PC-9 (cell line): ENCODE data around the gene WTIP. TPM values are rescaled to one million over a fixed set of nuclear protein-coding genes. Genes with fewer than 3 reads are reported as not detected.
"Not testable (repeated sequence)": the region's sequence is repeated elsewhere in the genome, so short reads cannot be mapped to it uniquely, and the experiment has no call there.

Experiments
- BruUV-seq: library from RNA; stranded (reverse); fragments of 400-500 nt; replicated peaks from 2 replicates; lab custom pipeline; 2021; lab: Mats Ljungman, UMichigan
- CTCF ChIA-PET: fragments of 300-600 bp; sonication (Branson Sonifier 250); formaldehyde crosslinking; loops from one replicate; lab custom pipeline; 2022; ENCODE audit warnings: antibody characterized with exemption; lab: Charles Lee
- POLR2A ChIA-PET: fragments of 300-600 bp; sonication (Branson Sonifier 250); formaldehyde crosslinking; loops from one replicate; lab custom pipeline; 2022; ENCODE audit warnings: antibody characterized with exemption; ENCODE audit not compliant: unreplicated experiment; lab: Charles Lee
- DNase-seq, 2 experiments: peaks; one replicate each; pipeline versions ENCODE4 v3.0.0 to v3.0.0-alpha.2; 2015 to 2022; ENCODE audit warnings: mixed read lengths in 1 of 2
- H2AFZ ChIP-seq: fragments of 200-600 bp; sonication (generic); 2 replicates; pipeline ENCODE4 v1.8.1; 2017; ENCODE audit warnings: antibody characterized with exemption
- H3F3A ChIP-seq: fragments of 200-600 bp; sonication (generic); 2 replicates; pipeline ENCODE4 v1.8.1; 2017; ENCODE audit warnings: antibody characterized with exemption, mild to moderate bottlenecking, low read depth; ENCODE audit not compliant: insufficient read depth
- H3K27ac ChIP-seq: fragments of 200-600 bp; sonication (generic); 2 replicates; pipeline ENCODE4 v1.6.1; 2016; ENCODE audit warnings: mixed run types
- H3K27me3 ChIP-seq: fragments of 200-600 bp; sonication (generic); 2 replicates; pipeline ENCODE4 v1.6.1; 2016; ENCODE audit warnings: low read depth, mixed run types; ENCODE audit not compliant: insufficient read depth
- H3K36me3 ChIP-seq: fragments of 200-600 bp; sonication (generic); 2 replicates; pipeline ENCODE4 v1.6.1; 2016; ENCODE audit warnings: low read depth, mixed run types
- H3K4me1 ChIP-seq: fragments of 200-600 bp; sonication (generic); replicated peaks from 2 replicates; pipeline ENCODE4 v1.6.1; 2016; ENCODE audit warnings: mixed run types; ENCODE audit not compliant: insufficient read depth
- H3K4me2 ChIP-seq: fragments of 200-600 bp; sonication (generic); 2 replicates; pipeline ENCODE4 v1.6.1; 2017; ENCODE audit warnings: mixed run types
- H3K4me3 ChIP-seq: fragments of 200-600 bp; sonication (generic); 2 replicates; pipeline ENCODE4 v1.6.1; 2016; ENCODE audit warnings: mixed run types
- H3K79me2 ChIP-seq: fragments of 200-600 bp; sonication (generic); 2 replicates; pipeline ENCODE4 v1.6.1; 2017; ENCODE audit warnings: low read depth, mixed run types
- H3K9me2 ChIP-seq: fragments of 200-600 bp; sonication (generic); 2 replicates; pipeline ENCODE4 v1.8.1; 2017; ENCODE audit warnings: mild to moderate bottlenecking; ENCODE audit not compliant: insufficient read depth
- H3K9me3 ChIP-seq: fragments of 200-600 bp; sonication (generic); 2 replicates; pipeline ENCODE4 v1.8.1; 2016; ENCODE audit warnings: low read depth; ENCODE audit not compliant: insufficient read depth
- H4K20me1 ChIP-seq: fragments of 200-600 bp; sonication (generic); 2 replicates; pipeline ENCODE4 v1.8.1; 2017; ENCODE audit not compliant: insufficient read depth
- EZH2 ChIP-seq: fragments of 200-600 bp; sonication (generic); IDR thresholded peaks from 2 replicates; pipeline ENCODE4 v1.8.0; 2017; ENCODE audit warnings: antibody characterized with exemption, low read depth
- intact Hi-C: fragments of 100-400 bp; cut with micrococcal nuclease; formaldehyde crosslinking; loops from one replicate; pipeline ENCODE4 v1.10.0; 2022; ENCODE audit not compliant: unreplicated experiment
- total RNA-seq: library from RNA; stranded (reverse); gene quantifications from 2 replicates; pipeline ENCODE4 v1.2.3, GENCODE V29; 2021
- TF ChIP-seq, protein P1 (sequence below): fragments of 200-600 bp; sonication (generic); conservative IDR thresholded peaks from 2 replicates; pipeline ENCODE4 v1.6.1; 2017; ENCODE audit warnings: mixed run types, antibody characterized with exemption, mild to moderate bottlenecking, moderate library complexity

WTIP gene
- total RNA-seq, 1 experiment from 2014 or later = 0.63 TPM

DNA sequence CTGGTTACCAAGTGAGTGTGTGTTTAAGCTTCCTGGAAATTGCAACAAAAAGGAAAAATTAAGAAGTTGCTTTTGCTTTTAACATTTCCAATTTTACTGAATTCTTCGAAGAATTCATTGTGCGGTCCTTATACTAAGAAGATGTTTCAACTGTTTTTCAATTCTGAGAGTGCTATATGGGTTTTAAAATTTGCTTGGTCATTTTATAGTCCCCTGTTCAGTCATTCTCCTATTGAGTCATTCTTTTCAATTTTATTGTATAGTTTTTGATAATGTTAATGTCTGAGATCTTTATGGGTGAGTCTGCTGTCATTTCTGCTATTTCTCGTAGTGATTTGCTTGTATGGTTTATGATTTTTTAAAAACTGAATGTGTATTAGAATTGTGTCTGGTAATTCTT, 26.9 kb upstream of the WTIP start:
- Histone ChIP-seq H3K36me3 (peaks cover 45% of the 10 kb centered on the region), H3K4me3 (no peak overlapping the region), H4K20me1 (peaks cover 36% of the 10 kb centered on the region), H3K27ac (no peak overlapping the region), H3K4me2 (no peak overlapping the region), H2AFZ (no peak overlapping the region), H3K27me3 (no peaks in the 10 kb centered on the region), H3K9me3 (no peaks in the 10 kb centered on the region), H3K9me2 (no peaks in the 10 kb centered on the region), H3F3A (peaks cover 26% of the 10 kb centered on the region; the same call in 1 of the 2 replicates), H3K4me1 (peaks cover 17% of the 10 kb centered on the region), H3K79me2 (peaks cover 4% of the 10 kb centered on the region; the same call in 1 of the 2 replicates)
- CTCF ChIA-PET = no interaction called here
- intact Hi-C loops = no loop called here
- POLR2A ChIA-PET = no interaction called here
- DNase-seq = no peak
- no TSS peak for BruUV-seq
- TF ChIP-seq, protein P1, sequence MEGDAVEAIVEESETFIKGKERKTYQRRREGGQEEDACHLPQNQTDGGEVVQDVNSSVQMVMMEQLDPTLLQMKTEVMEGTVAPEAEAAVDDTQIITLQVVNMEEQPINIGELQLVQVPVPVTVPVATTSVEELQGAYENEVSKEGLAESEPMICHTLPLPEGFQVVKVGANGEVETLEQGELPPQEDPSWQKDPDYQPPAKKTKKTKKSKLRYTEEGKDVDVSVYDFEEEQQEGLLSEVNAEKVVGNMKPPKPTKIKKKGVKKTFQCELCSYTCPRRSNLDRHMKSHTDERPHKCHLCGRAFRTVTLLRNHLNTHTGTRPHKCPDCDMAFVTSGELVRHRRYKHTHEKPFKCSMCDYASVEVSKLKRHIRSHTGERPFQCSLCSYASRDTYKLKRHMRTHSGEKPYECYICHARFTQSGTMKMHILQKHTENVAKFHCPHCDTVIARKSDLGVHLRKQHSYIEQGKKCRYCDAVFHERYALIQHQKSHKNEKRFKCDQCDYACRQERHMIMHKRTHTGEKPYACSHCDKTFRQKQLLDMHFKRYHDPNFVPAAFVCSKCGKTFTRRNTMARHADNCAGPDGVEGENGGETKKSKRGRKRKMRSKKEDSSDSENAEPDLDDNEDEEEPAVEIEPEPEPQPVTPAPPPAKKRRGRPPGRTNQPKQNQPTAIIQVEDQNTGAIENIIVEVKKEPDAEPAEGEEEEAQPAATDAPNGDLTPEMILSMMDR = no peak
- TF ChIP-seq EZH2 = no peak

DNA sequence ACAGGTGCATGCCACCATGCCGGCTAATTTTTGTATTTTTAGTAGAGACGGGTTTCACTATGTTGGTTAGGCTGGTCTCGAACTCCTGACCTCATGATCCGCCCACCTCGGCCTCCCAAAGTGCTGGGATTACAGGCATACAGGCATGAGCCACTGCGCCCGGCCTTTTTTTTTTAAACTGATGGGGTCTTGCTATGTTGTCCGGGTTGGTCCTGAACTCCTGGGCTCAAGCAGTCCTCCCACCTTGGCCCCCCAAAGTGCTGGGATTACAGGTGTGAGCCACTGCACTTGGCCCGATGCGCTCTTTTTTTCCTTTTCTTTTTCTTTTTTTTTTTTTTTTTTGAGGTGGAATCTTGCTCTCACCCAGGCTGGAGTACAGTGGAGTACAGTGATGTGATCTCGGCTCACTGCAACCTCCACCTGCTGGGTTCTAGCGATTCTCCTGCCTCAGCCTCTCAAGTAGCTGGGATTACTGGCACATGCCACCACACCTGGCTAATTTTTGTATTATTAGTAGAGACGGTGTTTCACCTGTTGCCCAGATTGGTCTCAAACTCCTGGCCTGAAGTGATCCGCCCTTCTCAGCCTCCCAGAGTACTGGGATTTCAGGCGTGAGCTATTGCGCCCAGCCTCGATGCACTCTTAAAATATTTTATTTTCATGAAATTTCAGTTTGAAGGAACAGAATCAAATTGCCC, 25.6 kb upstream of the WTIP start:
- H3K9me2 ChIP-seq, BruUV-seq, H2AFZ ChIP-seq, H3K27me3 ChIP-seq, H3K27ac ChIP-seq, H3K4me2 ChIP-seq, POLR2A ChIA-PET, DNase-seq, intact Hi-C loops, H3K9me3 ChIP-seq, H3K4me3 ChIP-seq: not testable (repeated sequence)
- peaks cover 12% of the 10 kb centered on the region for H3K79me2 ChIP-seq
- H3F3A ChIP-seq = peaks cover 25% of the 10 kb centered on the region; the same call in 1 of the 2 replicates
- peaks cover 22% of the 10 kb centered on the region for H3K4me1 ChIP-seq
- H4K20me1 ChIP-seq = peaks cover 46% of the 10 kb centered on the region
- peaks cover 43% of the 10 kb centered on the region for H3K36me3 ChIP-seq
- CTCF ChIA-PET = interaction anchor here (0.6 kb wide), 1 partner anchor 97 kb away, joined by 10 read pairs; no protein-coding TSS in a partner anchor

DNA sequence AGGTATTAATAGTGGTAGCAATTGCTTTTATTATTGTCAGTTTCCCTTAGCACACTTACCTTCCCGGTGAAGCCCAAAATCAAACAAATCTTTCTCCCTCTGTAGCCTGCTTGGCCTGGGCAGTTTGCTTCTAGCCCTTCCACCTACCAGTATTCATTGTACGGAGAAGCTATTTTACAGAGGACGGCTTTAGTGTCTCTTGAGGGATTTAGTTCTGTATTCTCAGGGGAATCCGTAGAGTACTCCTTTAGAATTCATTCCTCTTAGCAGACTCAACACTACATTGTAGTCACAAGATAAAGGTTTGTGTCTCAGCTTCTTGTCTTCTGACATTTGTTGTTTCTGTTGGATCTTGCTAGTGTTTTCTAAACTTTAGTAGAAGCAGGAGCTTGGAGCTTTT, 24.1 kb upstream of the WTIP start:
- peaks cover 27% of the 10 kb centered on the region for H3K79me2 ChIP-seq
- H3K36me3 ChIP-seq = peaks cover 46% of the 10 kb centered on the region
- POLR2A ChIA-PET = interaction anchor here (0.6 kb wide), 1 partner anchor 280 kb away, joined by 4 read pairs; no protein-coding TSS in a partner anchor

More for the DNA sequence above, 24.1 kb upstream of the WTIP start:
- Histone ChIP-seq H4K20me1 (peaks cover 53% of the 10 kb centered on the region), H3K4me2 (no peak overlapping the region), H3K27me3 (no peaks in the 10 kb centered on the region), H3K4me1 (peaks cover 22% of the 10 kb centered on the region), H3K4me3 (no peak overlapping the region), H3K9me3 (no peaks in the 10 kb centered on the region), H3K27ac (no peak overlapping the region), H3K9me2 (no peaks in the 10 kb centered on the region), H3F3A (peaks cover 30% of the 10 kb centered on the region), H2AFZ (no peak overlapping the region)
- intact Hi-C loops = no loop called here
- DNase-seq = no peak
- BruUV-seq = no TSS peak
- no peak for TF ChIP-seq EZH2
- TF ChIP-seq, protein P1 = no peak
- CTCF ChIA-PET = interaction anchor here (0.6 kb wide), 1 partner anchor 417 kb away, joined by 3 read pairs; no protein-coding TSS in a partner anchor
